Adrenal gland (tissue), 5 donors: ENCODE data around the gene HNF4A.

ENCODE experiments used
- CTCF ChIP-seq, 6 experiments: fragments of 450-650 bp in 4 of 6; fragments of 200-600 bp in 2 of 6; sonication (generic) in 1 of 6; IDR thresholded peaks; 1 replicate in 5 of 6; 2 replicates in 1 of 6; pipeline versions ENCODE4 v1.5.1 to v1.8.0; 2016 to 2021; ENCODE audit warnings: antibody characterized with exemption in 6 of 6, mild to moderate bottlenecking in 2 of 6, moderate library complexity in 1 of 6
- POLR2A ChIP-seq, 2 donors: fragments of 450-650 bp; IDR thresholded peaks; one replicate each; pipeline ENCODE4 v1.6.1; 2017; ENCODE audit warnings: antibody characterized with exemption in 2 of 2, mild to moderate bottlenecking in 2 of 2, moderate library complexity in 1 of 2
- donor health status: DM: no; HTN: no; CAD: no.

GRCh38 chr20:44461142-44461802 lies 105.8 kb downstream of the HNF4A start:
- TF ChIP-seq CTCF (IDR thresholded peaks at IDR 0.05) (no peak), POLR2A (IDR thresholded peaks at IDR 0.05) (no peak)
